NOMO-1 treated with dmso at 0.1 percent for 144 hours (cell line): ENCODE results near the gene TSPAN3.

Experiments
- DNase-seq: peaks from one replicate; lab custom pipeline; 2025; ENCODE audit not compliant: unreplicated experiment; lab: John Stamatoyannopoulos, UW

TSPAN3 gene

GRCh38 chr15:77034695-77035489, 36.0 kb downstream of the TSPAN3 start:
- DNase-seq = no peak

GRCh38 chr15:77033729-77034671, 36.9 kb downstream of the TSPAN3 start:
- no peak for DNase-seq

- no peak for DNase-seq
These were observed 37.5 kb downstream of the TSPAN3 start for GRCh38 chr15:77033417-77033728.

- DNase-seq = no peak
These were observed 38.1 kb downstream of the TSPAN3 start for GRCh38 chr15:77032647-77033416.

GRCh38 chr15:77032052-77032646, 38.8 kb downstream of the TSPAN3 start:
- no peak for DNase-seq

- DNase-seq = no peak
These were observed 39.4 kb downstream of the TSPAN3 start for GRCh38 chr15:77031376-77032050.

- DNase-seq = no peak
These were observed 40.0 kb downstream of the TSPAN3 start for GRCh38 chr15:77030928-77031375.

- no peak for DNase-seq
These were observed 40.6 kb downstream of the TSPAN3 start for GRCh38 chr15:77030048-77030927.

- DNase-seq = no peak
These were observed 41.5 kb downstream of the TSPAN3 start for GRCh38 chr15:77029166-77030047.

GRCh38 chr15:77028451-77029165, 42.3 kb downstream of the TSPAN3 start:
- DNase-seq = no peak

GRCh38 chr15:77027697-77028450, 43.0 kb downstream of the TSPAN3 start:
- no peak for DNase-seq

- DNase-seq = no peak
These were observed 43.7 kb downstream of the TSPAN3 start for GRCh38 chr15:77027111-77027696.

- no peak for DNase-seq
These were observed 44.3 kb downstream of the TSPAN3 start for GRCh38 chr15:77026501-77027110.

- no peak for DNase-seq
These were observed 44.9 kb downstream of the TSPAN3 start for GRCh38 chr15:77025941-77026411.

- no peak for DNase-seq
These were observed 45.6 kb downstream of the TSPAN3 start for GRCh38 chr15:77025083-77025901.
